Neural crest cell (in vitro differentiated cells): Measurements from ENCODE around the gene FOXA3. TPM values are rescaled to one million over a fixed set of nuclear protein-coding genes. Genes with fewer than 3 reads are reported as not detected.
A peak's percentile ranks its signal among the peaks of the same experiment; 100 is the strongest.

Experiments used
- DNase-seq: peaks from one replicate; pipeline ENCODE4 v3.0.0; 2021; ENCODE audit warnings: low read depth, mixed read lengths, low spot score
- H3K27ac Mint-ChIP-seq: one replicate; pipeline ENCODE4 v1.8.0; 2021; ENCODE audit warnings: mild to moderate bottlenecking, mixed read lengths; ENCODE audit not compliant: unreplicated experiment
- H3K27me3 Mint-ChIP-seq: 2 replicates; pipeline ENCODE4 v1.8.0; 2021; ENCODE audit warnings: low read depth, mild to moderate bottlenecking, mixed read lengths
- H3K36me3 Mint-ChIP-seq: 2 replicates; pipeline ENCODE4 v1.8.0; 2021; ENCODE audit warnings: low read depth, mild to moderate bottlenecking, mixed read lengths
- H3K4me1 Mint-ChIP-seq: 2 replicates; pipeline ENCODE4 v1.8.0; 2021; ENCODE audit warnings: mixed read lengths
- H3K4me3 Mint-ChIP-seq: one replicate; pipeline ENCODE4 v1.8.0; 2021; ENCODE audit warnings: mild to moderate bottlenecking, mixed read lengths
- H3K9me3 Mint-ChIP-seq: 2 replicates; pipeline ENCODE4 v1.8.0; 2021; ENCODE audit warnings: mixed read lengths
- CTCF ChIP-seq: fragments of 200-600 bp; sonication (generic); conservative IDR thresholded peaks from 2 replicates; pipeline ENCODE4 v1.5.0; 2021; ENCODE audit warnings: antibody characterized with exemption, mild to moderate bottlenecking
- total RNA-seq: library from RNA; stranded (reverse); gene quantifications from 2 replicates; pipeline ENCODE4 v1.2.1, GENCODE V29; 2021

FOXA3 gene
- total RNA-seq, 1 donor from 2014 or later: not detected

- H3K27me3 Mint-ChIP-seq: peaks cover 12% of the 10 kb centered on the region
- H3K4me1 Mint-ChIP-seq: peaks cover 41% of the 10 kb centered on the region
- DNase-seq: no peak
- TF ChIP-seq CTCF: no peak
- no peak overlapping the region for H3K4me3 Mint-ChIP-seq
- H3K9me3 Mint-ChIP-seq: no peaks in the 10 kb centered on the region
- H3K36me3 Mint-ChIP-seq: no peaks in the 10 kb centered on the region
- H3K27ac Mint-ChIP-seq: peak overlapping the region; percentile 92
Observed at GRCh38 chr19:45876411-45877197, 12.5 kb downstream of the FOXA3 start.

- TF ChIP-seq CTCF: no peak
- DNase-seq: no peak
- no peaks in the 10 kb centered on the region for H3K9me3 Mint-ChIP-seq
- peaks cover 44% of the 10 kb centered on the region for H3K4me1 Mint-ChIP-seq
- no peak overlapping the region for H3K27ac Mint-ChIP-seq
- peaks cover 14% of the 10 kb centered on the region for H3K27me3 Mint-ChIP-seq
- no peaks in the 10 kb centered on the region for H3K36me3 Mint-ChIP-seq
- peak overlapping the region; percentile 6 for H3K4me3 Mint-ChIP-seq
Observed at GRCh38 chr19:45878043-45878794, 14.1 kb downstream of the FOXA3 start.

GRCh38 chr19:45879055-45879454, 14.9 kb downstream of the FOXA3 start:
- H3K27ac Mint-ChIP-seq: no peak overlapping the region
- H3K9me3 Mint-ChIP-seq: no peaks in the 10 kb centered on the region
- H3K4me3 Mint-ChIP-seq: no peak overlapping the region
- H3K4me1 Mint-ChIP-seq: peaks cover 44% of the 10 kb centered on the region
- no peak for DNase-seq
- H3K36me3 Mint-ChIP-seq: no peaks in the 10 kb centered on the region
- H3K27me3 Mint-ChIP-seq: peaks cover 11% of the 10 kb centered on the region
- no peak for TF ChIP-seq CTCF

GRCh38 chr19:45879971-45880370, 15.8 kb downstream of the FOXA3 start:
- Mint-ChIP-seq H3K27me3 (peaks cover 8% of the 10 kb centered on the region), H3K4me1 (peaks cover 38% of the 10 kb centered on the region), H3K27ac (peak overlapping the region; percentile 95), H3K9me3 (no peaks in the 10 kb centered on the region), H3K36me3 (no peaks in the 10 kb centered on the region), H3K4me3 (peak overlapping the region; percentile 57)
- no peak for TF ChIP-seq CTCF
- no peak for DNase-seq

- peaks cover 39% of the 10 kb centered on the region for H3K4me1 Mint-ChIP-seq
- no peak for DNase-seq
- H3K27me3 Mint-ChIP-seq: peaks cover 7% of the 10 kb centered on the region
- TF ChIP-seq CTCF: no peak
- no peaks in the 10 kb centered on the region for H3K9me3 Mint-ChIP-seq
- peaks cover 3% of the 10 kb centered on the region for H3K36me3 Mint-ChIP-seq
- H3K27ac Mint-ChIP-seq: no peak overlapping the region
- H3K4me3 Mint-ChIP-seq: peak overlapping the region; percentile 34
Observed at GRCh38 chr19:45881082-45881908, 17.2 kb downstream of the FOXA3 start.
